ENCODE measurements around the gene CAMK1D. TPM values are rescaled to one million over a fixed set of nuclear protein-coding genes. Genes with fewer than 3 reads are reported as not detected.

The CAMK1D gene
- total and polyA plus RNA-seq, 2 of the 4 experiments (the other 2 are of a cell fraction): 5.0 to 5.3 TPM

- no peak overlapping the region for H3K18ac ChIP-seq (ENCODE audit: low read depth, low read length)
- H4K91ac ChIP-seq (ENCODE audit: insufficient read depth, low read depth, low read length): no peak overlapping the region
- no peak overlapping the region for H3K4me2 ChIP-seq (ENCODE audit: low read depth, low read length)
- no peak overlapping the region for H2BK120ac ChIP-seq (ENCODE audit: low read depth, low read length)
- no peak overlapping the region; the same call in 2 of the 3 replicates for H2BK15ac ChIP-seq (ENCODE audit: low read depth, low read length)
- in situ Hi-C loops (cut with MboI; ENCODE audit: low sequenced_read_pairs) (no loop called here), intact Hi-C loops (cut with micrococcal nuclease) (no loop called here), dilution Hi-C loops (cut with HindIII; ENCODE audit: low sequenced_read_pairs, unreplicated experiment) (no loop called here)
- DNase-seq (peak; percentile 54), ATAC-seq (ENCODE audit: low read depth) (no peak)
- peaks cover 3% of the 10 kb centered on the region; the same call in 1 of the 2 replicates for H3K4me1 ChIP-seq (ENCODE audit: control insufficient read depth, insufficient read depth, low read length)
- BruUV-seq (replicated peaks): no TSS peak
- H3K14ac ChIP-seq (replicated peaks; ENCODE audit: low read depth, low read length): no peak overlapping the region
- ChIA-PET CTCF (no interaction called here), POLR2A (ENCODE audit: unreplicated experiment) (no interaction called here)
- H4K8ac ChIP-seq (ENCODE audit: low read depth in 2 of 2, low read length in 2 of 2): no peak overlapping the region
- no peak overlapping the region for H2BK20ac ChIP-seq (ENCODE audit: low read depth, low read length)
- H3K9me1 ChIP-seq (ENCODE audit: insufficient read depth, low read length): no peaks in the 10 kb centered on the region; the same call in 1 of the 2 replicates
- H4K5ac ChIP-seq (ENCODE audit: low read depth, low read length): no peak overlapping the region
- no peak overlapping the region for H3K27ac ChIP-seq (ENCODE audit: insufficient read depth, low read length)
- no peak overlapping the region for H3K4me3 ChIP-seq (ENCODE audit: insufficient read depth, low read depth, low read length)
- H3K56ac ChIP-seq (ENCODE audit: extremely low read depth, insufficient read depth, low read length): no peak overlapping the region
- TF ChIP-seq CTCF (conservative IDR thresholded peaks at IDR 0.05; ENCODE audit: low read depth, low read length) (no peak), MAFK (IDR thresholded peaks at IDR 0.05; ENCODE audit: low read depth, low read length) (no peak), RCOR1 (IDR thresholded peaks at IDR 0.05; ENCODE audit: insufficient replicate concordance, low read length) (no peak), CEBPB (IDR thresholded peaks at IDR 0.05; ENCODE audit: low read depth, low read length) (no peak), NFE2L2 (IDR thresholded peaks at IDR 0.05; ENCODE audit: low read depth, low read length) (no peak), SMC3 (IDR thresholded peaks at IDR 0.05; ENCODE audit: low read depth, low read length) (no peak), RAD21 (IDR thresholded peaks at IDR 0.05; ENCODE audit: low read length) (no peak), FOS (IDR thresholded peaks at IDR 0.05; ENCODE audit: low read depth, low read length) (no peak), MXI1 (IDR thresholded peaks at IDR 0.05; ENCODE audit: borderline replicate concordance, low read depth, low read length) (no peak), ELK1 (IDR thresholded peaks at IDR 0.05; ENCODE audit: borderline replicate concordance, low read depth, low read length) (no peak), MAZ (IDR thresholded peaks at IDR 0.05; ENCODE audit: borderline replicate concordance, low read depth, low read length) (no peak), CHD1 (IDR thresholded peaks at IDR 0.05; ENCODE audit: low read depth, low read length) (no peak), RFX5 (IDR thresholded peaks at IDR 0.05; ENCODE audit: low read depth, low read length) (no peak)
- no peak overlapping the region for H3K23ac ChIP-seq (ENCODE audit: low read depth, low read length)
- H3K36me3 ChIP-seq (ENCODE audit: control insufficient read depth, insufficient read depth, low read length): no peaks in the 10 kb centered on the region
- H3K9me3 ChIP-seq (ENCODE audit: control insufficient read depth, insufficient read depth, low read length): no peaks in the 10 kb centered on the region
- no peaks in the 10 kb centered on the region for H4K20me1 ChIP-seq (ENCODE audit: insufficient read depth, low read length)
- no peak overlapping the region for H2AK5ac ChIP-seq (ENCODE audit: low read depth, low read length)
- H3K27me3 ChIP-seq (ENCODE audit: control insufficient read depth, insufficient read depth, low read length): 0 out of 2 replicates have a peak, but pooled peaks cover 4% of the 10 kb centered on the region
- H3K4ac ChIP-seq (ENCODE audit: low read depth, low read length): no peak overlapping the region
- WGBS, 2 experiments (ENCODE audit: extremely low coverage in 2 of 2, insufficient read length in 1 of 2): 70% methylated on average over 2 of the region's 7 CpGs; no CpG with 5 or more reads in 1 of the 2 experiments
- H3K79me1 ChIP-seq (ENCODE audit: low read depth in 1 of 2, low read length in 2 of 2): no peaks in the 10 kb centered on the region
- no peak overlapping the region for H3K9ac ChIP-seq (ENCODE audit: low read depth, low read length)
- no peak overlapping the region for H2BK5ac ChIP-seq (ENCODE audit: low read depth, low read length, poor library complexity, severe bottlenecking)
- no peak overlapping the region for H2AFZ ChIP-seq (replicated peaks; ENCODE audit: low read length, poor library complexity)
- H2AK9ac ChIP-seq (replicated peaks; ENCODE audit: low read depth, low read length, poor library complexity): peak overlapping the region; percentile 57
These were observed 41.4 kb downstream of the CAMK1D start for GRCh38 chr10:12390733-12391132.

Data from IMR-90 (cell line).